Globus pallidus (tissue), 1 donor: Measurements from ENCODE around the gene CARMIL3.
A peak's percentile ranks its signal among the peaks of the same experiment; 100 is the strongest.
"Not testable (repeated sequence)": the region's sequence is repeated elsewhere in the genome, so short reads cannot be mapped to it uniquely, and the experiment has no call there.

ENCODE experiments used
- DNase-seq: peaks from one replicate; pipeline ENCODE4 v3.0.0-alpha.2; 2015; ENCODE audit warnings: low spot score

Gene CARMIL3

GRCh38 chr14:24040692-24041091 lies 11.1 kb upstream of the CARMIL3 start:
- no peak for DNase-seq

GRCh38 chr14:24042746-24043145 lies 9.1 kb upstream of the CARMIL3 start:
- no peak for DNase-seq

- not testable (repeated sequence) for DNase-seq
Measured at GRCh38 chr14:24049002-24049401, 2.8 kb upstream of the CARMIL3 start.

- DNase-seq: not testable (repeated sequence)
Measured at GRCh38 chr14:24050753-24051152, 1.1 kb upstream of the CARMIL3 start.

- no peak for DNase-seq
Measured at GRCh38 chr14:24051176-24051788, 527 bp upstream of the CARMIL3 start.

- no peak for DNase-seq
Measured at GRCh38 chr14:24052656-24053547, 1.1 kb downstream of the CARMIL3 start.

GRCh38 chr14:24053548-24054323 lies 1.9 kb downstream of the CARMIL3 start:
- no peak for DNase-seq

- no peak for DNase-seq
Measured at GRCh38 chr14:24054324-24054641, 2.5 kb downstream of the CARMIL3 start.

- DNase-seq: no peak
Measured at GRCh38 chr14:24054646-24055045, 2.8 kb downstream of the CARMIL3 start.

- no peak for DNase-seq
Measured at GRCh38 chr14:24055971-24056799, 4.4 kb downstream of the CARMIL3 start.

GRCh38 chr14:24056800-24057184 lies 5.0 kb downstream of the CARMIL3 start:
- no peak for DNase-seq

- no peak for DNase-seq
Measured at GRCh38 chr14:24057271-24057670, 5.5 kb downstream of the CARMIL3 start.

GRCh38 chr14:24057867-24058259 lies 6.1 kb downstream of the CARMIL3 start:
- DNase-seq: no peak

- peak; percentile 81 for DNase-seq
Measured at GRCh38 chr14:24058260-24058950, 6.6 kb downstream of the CARMIL3 start.

GRCh38 chr14:24058951-24059475 lies 7.2 kb downstream of the CARMIL3 start:
- DNase-seq: no peak

- no peak for DNase-seq
Measured at GRCh38 chr14:24059841-24060388, 8.1 kb downstream of the CARMIL3 start.

GRCh38 chr14:24060443-24060842 lies 8.6 kb downstream of the CARMIL3 start:
- no peak for DNase-seq

GRCh38 chr14:24060984-24061913 lies 9.4 kb downstream of the CARMIL3 start:
- no peak for DNase-seq

GRCh38 chr14:24062216-24062980 lies 10.6 kb downstream of the CARMIL3 start:
- DNase-seq: no peak
